Gastroesophageal sphincter (tissue), 3 donors: ENCODE results near the gene PIGK.

Experiments used
- CTCF ChIP-seq, 4 experiments: fragments of 200-600 bp in 2 of 4; fragments of 450-650 bp in 2 of 4; sonication (generic) in 1 of 4; IDR thresholded peaks; one replicate each; pipeline ENCODE4 v1.5.1; 2017 to 2019; ENCODE audit warnings: antibody characterized with exemption in 4 of 4, mild to moderate bottlenecking in 2 of 4, moderate library complexity in 2 of 4
- EP300 ChIP-seq: sonication (generic); formaldehyde crosslinking; IDR thresholded peaks from one replicate; pipeline ENCODE4 v1.6.1; 2017; ENCODE audit warnings: antibody characterized with exemption, mild to moderate bottlenecking
- POLR2A ChIP-seq, 2 donors: fragments of 450-650 bp; IDR thresholded peaks; one replicate each; pipeline ENCODE4 v1.6.1; 2017; ENCODE audit warnings: antibody characterized with exemption in 2 of 2, mild to moderate bottlenecking in 2 of 2, moderate library complexity in 1 of 2

DNA sequence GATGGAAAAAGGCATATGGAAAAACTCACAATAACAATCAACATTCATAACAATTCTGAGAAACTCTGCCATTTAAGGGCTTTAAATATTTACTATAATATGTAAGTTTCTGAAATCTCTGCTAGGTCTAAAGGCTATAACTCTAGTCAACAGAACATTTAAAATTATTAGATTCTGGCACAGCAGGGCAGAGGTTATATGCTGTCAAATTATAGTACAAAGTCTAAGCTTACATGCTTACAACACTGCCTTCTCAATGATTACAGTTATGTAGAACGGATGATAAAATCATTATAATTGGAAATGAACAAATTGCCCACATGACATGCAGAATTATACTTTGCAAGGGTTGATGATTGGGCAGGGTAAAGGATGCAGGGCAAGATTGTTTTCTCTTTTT is 97.7 kb downstream of the PIGK start:
- TF ChIP-seq POLR2A (IDR thresholded peaks at IDR 0.05) (no peak), CTCF (IDR thresholded peaks at IDR 0.05) (no peak), EP300 (no peak)
